T-helper 9 cell (primary cell): ENCODE results near the gene MYOF.
"Not testable (repeated sequence)": the region's sequence is repeated elsewhere in the genome, so short reads cannot be mapped to it uniquely, and the experiment has no call there.

Experiments
- DNase-seq: peaks from one replicate; pipeline ENCODE4 v3.0.0-alpha.2; 2020

The MYOF gene

DNA sequence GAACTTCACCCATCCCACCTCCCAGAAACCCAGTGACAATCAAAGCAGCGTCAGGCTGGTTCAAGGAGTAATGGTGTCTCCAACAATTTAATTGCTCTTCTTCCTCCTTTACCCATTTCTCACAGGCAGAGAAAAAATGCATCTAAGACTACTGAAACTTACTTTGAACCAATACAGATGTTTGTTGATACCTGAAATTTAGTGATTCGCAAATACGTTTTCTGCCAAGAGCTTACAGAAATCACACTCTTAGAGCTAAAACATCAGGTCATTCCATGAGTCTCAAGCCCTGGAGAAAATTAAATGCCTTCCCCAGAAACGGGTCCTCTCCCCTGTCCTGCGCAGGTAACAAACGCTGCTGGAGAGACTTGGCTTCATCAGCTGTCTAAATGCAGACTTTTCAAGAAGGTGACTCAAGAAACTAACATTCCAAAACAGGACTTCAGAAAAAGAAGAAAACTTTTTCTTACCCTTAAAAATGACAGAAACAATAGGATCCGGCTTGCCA is 443 bp downstream of the MYOF start:
- no peak for DNase-seq

DNA sequence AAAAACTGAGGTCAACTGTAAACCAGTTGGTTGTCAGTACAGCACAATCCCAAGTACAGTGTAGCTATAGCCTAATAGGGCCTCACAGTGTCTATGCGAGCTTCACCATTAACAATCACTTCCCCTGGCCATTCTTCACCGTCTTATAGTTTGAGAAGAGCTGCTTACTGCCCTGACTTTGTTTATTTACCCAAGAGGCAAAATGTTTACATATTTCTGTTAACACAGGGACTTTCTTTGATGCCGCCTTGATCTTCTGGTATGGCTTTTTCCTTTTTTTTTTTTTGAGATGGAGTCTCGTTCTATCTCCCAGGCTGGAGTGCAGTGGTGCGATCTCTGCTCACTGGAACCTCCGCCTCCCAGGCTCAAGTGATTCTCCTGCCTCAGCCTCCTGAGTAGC is 3.3 kb downstream of the MYOF start:
- DNase-seq, result no peak

- no peak for DNase-seq
Observed at GRCh38 chr10:93476756-93477155, 5.4 kb downstream of the MYOF start.

- DNase-seq, result no peak
Observed at GRCh38 chr10:93475871-93476270, 6.3 kb downstream of the MYOF start.

DNA sequence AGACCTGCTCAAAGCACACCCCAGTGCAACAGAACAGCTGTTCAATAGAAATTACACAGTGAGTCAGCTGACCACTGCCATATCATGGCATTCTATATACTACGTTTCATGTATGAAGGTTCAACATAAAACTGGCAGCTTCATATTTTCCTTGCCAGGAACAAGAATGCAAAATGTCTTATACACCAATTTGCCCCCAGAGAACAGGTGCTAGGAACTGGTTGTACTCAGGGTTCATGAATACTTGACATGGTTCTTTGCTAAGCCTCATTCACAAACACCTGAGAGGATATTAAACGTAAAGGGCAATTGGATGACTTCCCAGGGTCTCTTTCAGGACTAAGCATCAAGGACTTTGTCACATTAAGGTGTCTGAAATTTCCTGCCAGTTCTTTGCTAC is 6.9 kb downstream of the MYOF start:
- DNase-seq, result no peak

- no peak for DNase-seq
Observed at GRCh38 chr10:93473804-93474472, 8.2 kb downstream of the MYOF start.

- no peak for DNase-seq
Observed at GRCh38 chr10:93473161-93473560, 9.0 kb downstream of the MYOF start.

DNA sequence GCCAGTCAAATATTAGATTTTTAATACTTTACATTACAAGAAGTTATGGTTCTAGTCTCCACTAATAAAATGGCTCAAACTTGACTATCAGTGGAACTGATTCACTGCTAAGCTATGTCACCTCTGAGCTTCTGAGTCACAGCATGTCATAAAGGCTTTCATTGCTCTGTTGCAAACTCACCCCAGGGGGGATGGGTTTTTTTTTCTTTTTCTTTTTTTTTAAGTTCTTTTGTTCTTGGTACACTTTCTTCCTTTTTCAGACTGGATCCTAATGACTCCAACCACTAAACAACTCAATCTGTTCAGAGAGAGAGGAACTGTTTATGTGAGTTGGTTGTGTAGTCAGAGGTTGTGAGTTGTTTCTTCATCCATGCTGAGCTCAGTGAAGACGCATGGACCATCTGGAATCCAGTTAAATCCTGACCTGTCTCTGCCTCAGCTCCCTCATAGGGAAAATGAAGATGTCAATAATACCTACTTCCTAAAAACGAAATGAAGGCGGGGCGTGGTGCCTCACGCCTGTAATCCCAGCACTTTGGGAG is 11.0 kb downstream of the MYOF start:
- no peak for DNase-seq

DNA sequence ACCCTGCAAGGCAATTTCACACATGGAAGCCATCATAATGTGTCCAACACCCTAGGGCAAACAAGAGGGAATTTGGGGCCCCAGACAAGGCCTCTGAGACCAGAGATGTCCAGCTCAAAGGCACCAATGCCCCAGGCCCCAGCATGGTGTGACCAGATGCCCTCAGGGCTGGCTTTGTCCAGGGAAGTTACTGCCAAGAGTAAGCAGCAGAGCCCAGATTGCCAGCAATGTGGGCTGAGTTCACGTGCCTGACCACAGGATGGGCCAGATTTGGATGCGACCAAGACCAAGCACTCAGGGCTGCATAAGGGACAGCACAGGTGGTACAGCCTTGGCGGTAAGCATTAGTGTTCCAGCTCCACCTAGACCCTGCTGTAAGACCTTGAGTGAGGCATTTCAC is 12.7 kb downstream of the MYOF start:
- no peak for DNase-seq

DNA sequence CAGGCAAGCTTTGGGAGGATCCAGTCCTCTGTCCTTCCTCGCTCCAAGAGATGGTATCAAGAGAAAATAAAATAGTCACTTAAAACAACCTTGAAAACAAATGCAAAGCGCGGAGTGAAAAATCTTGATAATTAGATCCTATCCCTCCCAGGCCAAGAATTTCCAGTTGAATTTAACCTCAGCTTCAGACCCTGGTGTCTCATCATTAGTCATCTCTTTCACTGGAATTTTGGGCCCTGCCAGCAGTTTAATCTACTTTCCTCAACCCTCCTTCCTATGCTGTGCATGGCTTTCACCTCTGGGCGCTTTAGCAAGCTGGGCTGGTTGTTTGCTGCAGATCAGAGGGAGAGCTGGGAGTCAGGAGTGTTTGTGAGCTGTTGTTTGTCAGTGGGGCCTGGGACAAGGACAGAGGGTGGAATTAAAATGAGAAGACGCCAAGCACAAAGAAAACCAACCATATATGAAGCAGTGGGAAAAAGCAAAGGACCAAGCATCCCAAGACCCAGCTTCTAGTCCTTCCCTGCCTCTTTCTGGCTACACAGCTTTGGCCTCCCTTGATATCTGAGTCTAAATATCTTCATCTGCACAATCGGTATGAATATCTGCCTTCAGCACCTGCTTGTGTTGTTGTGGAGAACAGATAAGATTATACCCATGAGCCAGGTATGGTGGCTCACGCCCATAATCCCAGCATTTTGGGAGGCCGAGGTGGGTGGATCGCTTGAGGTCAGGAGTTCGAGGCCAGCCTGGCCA is 13.5 kb downstream of the MYOF start:
- no peak for DNase-seq

DNA sequence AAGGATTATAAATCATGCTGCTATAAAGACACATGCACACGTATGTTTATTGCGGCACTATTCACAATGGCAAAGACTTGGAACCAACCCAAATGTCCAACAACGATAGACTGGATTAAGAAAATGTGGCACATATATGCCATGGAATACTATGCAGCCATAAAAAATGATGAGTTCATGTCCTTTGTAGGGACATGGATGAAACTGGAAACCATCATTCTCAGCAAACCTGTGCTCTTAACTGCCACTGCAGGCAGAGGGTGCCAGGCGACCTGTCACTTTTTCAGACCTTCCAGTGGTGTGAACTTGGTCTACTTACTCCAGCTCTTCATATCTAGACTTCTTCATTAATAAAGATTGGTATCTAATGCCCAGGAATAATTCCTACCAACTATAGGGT is 14.5 kb downstream of the MYOF start:
- not testable (repeated sequence) for DNase-seq

DNA sequence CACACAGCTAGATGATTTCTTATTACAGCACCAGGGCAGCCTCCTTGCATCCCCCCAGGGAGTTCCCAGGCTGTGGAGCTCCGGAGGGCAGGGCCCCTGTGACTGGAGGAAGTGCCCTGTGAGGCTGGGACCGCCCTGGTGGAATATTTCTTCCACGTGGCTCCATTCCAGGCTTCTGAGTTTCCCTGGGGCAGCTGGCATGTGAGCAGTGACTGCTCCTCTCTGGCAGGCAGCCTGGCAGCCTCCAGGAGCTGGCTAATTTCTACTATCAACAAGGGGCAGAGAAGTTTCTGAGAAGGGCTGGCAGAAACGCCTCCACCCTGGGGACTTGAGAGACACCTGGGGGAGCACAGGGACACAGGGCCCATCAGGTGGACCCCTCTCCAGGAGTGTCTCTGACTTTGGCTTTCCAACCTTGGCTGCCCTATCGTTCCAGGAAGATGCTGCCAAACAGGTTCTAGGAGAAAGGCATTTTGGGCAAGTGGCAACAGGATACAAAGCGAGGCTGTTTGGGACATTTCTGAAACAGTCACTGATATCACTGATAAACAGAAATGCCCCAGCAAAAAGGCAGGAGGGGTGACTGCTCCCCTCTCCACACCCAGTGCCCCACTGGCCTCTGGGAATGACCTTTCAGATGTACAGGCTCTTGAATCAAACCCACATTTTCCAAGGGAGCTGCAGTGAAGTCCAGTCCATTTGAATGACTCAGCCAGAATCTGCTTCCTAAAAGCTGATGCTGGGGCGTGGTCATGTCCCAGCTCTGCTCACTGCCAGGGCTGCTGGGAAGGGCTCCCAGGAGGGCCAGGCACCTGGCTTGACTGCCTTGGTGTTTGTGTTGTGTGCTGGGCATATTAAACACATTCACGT is 16.1 kb downstream of the MYOF start:
- no peak for DNase-seq

- DNase-seq, result no peak
Observed at GRCh38 chr10:93464776-93465388, 17.3 kb downstream of the MYOF start.

DNA sequence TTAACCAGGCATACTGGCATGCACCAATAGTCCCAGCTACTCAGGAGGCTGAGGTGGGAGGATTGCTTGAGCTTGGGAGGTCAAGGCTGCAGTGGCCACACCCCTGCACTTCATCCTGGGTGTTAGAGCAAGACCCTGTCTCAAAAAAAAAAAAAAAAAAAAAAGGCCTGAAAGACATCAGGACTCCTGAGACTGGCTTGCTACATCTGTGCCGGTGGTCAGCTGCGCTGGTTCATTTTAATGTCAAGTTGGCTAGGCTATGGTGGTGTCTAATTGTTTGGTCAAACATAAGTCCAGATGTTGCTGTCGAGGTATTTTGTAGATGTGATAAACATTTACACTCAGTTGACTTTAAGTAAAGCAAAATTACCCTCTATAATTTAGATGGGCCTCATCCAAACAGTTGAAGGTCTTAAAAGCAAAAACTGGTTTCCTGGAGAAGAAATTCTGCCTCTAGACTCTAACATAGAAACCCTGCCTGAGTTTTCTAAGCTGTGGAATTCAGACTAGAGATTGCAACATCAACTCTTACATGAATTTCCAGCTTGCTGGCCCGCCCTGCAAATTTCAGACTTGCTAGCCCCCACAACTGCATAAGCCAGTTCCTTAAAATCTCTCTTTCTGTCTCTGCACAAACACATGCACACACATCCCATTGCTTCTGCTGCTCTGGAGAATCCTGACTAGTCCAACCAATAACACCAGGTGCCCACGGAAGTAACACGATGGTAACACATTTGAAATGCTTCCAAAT is 18.2 kb downstream of the MYOF start:
- DNase-seq, result no peak

GRCh38 chr10:93462881-93463280 is 19.3 kb downstream of the MYOF start:
- no peak for DNase-seq

DNA sequence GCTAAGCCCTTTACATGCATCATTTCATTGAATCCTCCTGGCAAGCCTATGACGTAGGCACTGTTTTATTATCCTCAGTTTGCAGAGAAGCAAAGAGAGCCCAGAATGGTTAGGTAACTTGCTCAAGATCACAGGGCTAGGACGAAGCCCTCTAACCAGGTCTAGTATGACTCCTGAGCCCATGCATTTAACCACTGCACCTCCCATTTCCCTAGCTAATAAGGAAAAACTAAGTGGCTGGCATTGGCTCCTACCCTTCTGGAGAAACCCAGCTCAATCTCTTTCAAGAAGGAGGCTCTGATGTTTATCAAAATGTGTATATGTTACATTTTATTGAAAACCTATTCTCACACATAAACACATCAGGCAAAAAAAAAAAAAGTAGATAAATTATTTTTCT is 19.8 kb downstream of the MYOF start:
- no peak for DNase-seq

GRCh38 chr10:93461807-93462178 is 20.3 kb downstream of the MYOF start:
- no peak for DNase-seq

GRCh38 chr10:93461109-93461806 is 20.9 kb downstream of the MYOF start:
- no peak for DNase-seq

- DNase-seq, result no peak
Observed at GRCh38 chr10:93459466-93459865, 22.7 kb downstream of the MYOF start.

GRCh38 chr10:93458821-93459257 is 23.3 kb downstream of the MYOF start:
- DNase-seq, result no peak

- no peak for DNase-seq
Observed at GRCh38 chr10:93457511-93457910, 24.6 kb downstream of the MYOF start.
